Amniotic stem cell (primary cell): ENCODE data around the gene ERCC5.

Source experiments
- DNase-seq: peaks from one replicate; lab custom pipeline; 2025; lab: John Stamatoyannopoulos, UW

The ERCC5 gene

DNA sequence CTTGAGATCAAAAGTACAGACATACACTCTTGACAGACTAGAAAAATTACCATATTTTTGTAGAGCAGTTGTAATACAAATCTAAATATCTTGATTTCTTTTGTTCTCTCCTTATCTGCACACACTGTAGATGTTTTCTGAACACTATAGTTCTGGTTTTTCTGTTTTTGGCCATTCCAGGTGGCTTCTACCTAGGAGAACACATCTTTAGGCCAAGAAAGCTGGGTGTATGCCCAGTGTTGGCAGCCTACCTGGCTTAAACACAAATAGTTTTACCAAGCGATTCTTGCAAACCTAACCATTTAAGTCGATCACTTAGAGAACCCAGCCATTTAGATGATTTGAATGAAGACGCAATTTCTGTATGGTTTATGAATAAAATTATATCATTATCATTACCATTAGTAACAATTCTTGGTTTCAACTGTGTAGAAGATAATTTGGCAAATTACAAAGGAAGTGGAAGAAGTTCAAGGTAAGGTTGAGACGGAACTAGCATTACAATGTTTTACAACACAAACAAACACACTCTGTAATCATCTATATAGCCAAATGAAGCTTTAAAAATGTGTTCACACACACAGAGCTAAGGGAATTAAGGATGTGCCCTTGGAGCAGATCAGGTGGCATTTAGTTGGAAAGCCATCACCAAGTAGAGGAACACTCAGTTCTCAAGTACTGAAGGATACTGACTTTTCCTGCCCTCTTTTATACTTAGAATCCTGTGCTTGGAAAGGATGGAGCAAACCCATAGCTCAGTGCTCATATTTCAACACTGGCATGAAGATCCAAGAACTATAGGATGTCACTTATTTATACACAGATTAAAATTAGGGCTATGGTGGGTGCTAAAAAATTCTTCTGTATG is 36.2 kb downstream of the ERCC5 start:
- no peak for DNase-seq

DNA sequence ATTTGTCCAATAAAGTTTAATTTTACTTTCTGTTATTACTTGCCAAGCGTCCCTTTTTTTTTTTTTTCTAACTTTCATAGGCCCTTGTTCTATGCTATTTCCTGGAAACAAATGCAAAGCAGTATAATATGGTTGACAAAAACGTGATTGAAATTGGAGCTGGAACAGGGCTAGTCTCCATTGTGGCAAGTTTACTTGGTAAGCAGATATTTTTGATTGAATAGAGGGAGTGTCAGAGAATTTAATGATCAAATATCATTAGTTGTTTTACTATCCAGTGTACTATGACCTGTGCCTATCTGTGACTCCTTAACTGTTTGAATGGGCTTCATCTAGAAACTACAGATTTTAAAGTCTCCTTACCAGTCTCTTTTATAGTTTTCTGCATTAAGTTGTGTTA is 46.7 kb downstream of the ERCC5 start:
- DNase-seq: no peak

DNA sequence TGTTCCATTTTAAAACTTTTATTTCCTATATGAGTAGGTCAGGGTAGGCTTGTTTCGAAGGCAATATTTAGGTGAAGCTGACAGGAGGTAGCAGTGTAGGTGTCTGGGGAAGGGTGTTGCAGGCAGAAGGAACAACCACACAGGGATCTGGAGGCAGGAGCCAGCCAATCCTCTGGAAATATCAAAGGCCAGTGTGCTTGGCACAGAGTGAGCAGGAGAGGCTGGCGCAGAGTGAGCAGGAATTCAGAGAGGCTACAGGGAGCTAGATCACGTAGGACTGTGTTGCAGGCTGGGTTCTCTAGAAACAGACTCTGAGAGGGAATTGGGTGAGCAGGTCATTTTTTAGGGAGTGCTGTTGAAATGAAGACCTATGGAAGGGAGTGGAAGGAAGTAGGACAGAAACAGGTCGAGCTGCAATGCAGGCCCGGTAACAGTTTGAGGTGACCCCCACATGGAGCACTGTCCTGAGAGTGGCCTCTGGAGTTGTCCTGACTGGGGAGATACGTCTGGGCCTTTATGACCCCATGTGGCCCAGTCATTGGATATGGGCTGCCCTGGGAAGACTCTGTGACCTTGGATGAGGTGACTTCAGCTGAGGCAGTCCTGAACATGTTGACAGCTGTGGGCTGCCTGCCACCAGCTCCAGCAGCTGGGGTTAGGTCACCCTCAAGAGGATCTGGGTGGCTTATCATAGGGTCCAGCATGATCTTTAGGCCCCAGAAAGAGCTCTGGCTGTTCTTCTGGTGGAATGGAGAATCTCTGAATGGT is 51.7 kb downstream of the ERCC5 start:
- DNase-seq: no peak

DNA sequence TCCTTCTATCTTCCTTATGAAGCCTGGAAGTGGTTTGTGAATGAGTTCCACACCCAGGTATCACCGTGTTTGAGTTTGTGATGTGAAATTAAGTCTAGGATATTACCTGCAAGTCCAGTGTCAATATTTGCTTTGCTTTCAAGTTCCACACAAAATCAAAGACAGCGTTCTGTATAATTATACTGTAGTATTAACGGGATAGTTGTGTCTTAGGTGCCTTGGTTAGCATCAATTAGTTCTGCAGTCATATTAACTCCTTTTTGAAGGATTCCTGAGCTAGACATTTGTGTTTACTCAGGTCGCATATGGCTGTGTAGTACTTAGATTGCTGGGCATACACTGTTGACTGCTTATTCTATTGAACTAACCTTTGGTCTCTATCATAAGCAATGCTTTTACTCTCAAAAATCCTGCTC is 54.4 kb downstream of the ERCC5 start:
- DNase-seq: no peak

DNA sequence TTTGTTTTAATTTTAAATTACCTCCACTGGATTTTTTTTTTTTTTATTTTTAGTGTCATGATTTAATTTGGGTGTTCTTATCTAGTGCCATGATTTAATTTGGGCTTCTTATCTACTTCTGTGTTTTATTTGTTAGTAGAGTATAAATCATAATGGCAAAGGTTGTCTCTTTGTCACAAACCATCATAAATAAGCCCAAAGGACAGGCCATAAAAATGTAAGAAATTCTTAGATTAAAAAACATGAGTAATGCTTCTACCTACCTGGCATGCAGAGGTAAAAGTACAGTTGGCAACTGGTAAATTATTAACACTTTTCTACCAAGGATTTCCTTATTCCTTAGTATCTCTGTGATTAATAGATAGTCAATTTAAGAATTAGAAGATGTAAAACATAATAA is 55.2 kb downstream of the ERCC5 start:
- no peak for DNase-seq

DNA sequence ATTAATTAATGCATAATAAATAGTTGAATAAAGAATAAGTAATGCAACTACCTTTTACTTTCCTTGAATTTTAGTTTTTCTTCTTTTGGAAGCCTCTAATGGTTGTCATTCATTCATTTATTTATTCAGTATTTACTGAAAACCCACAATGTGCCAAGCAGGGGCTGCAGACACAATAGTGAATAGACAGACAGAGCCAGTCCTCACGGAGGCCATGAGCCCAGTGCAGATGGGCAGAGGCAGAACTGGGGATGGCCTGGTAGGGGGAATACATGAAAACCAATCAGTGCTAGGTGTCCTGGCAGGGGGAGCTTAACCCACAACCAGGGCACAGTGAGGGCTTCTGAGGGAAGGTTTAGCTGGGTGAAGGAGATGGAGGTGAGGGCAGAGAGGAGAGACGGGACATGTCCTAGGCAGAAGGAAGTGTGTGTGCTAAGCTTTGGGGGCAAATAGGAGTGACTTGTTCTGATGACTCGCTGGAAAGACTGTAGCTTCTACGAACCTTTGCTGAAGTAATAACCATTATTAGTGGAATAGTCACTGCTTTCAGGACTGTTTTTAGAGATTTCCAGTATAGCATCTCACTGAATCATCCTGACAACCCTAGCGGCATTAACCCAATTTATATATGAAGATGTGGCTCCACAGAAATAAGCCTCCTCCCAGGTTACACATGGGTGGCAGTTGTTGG is 55.9 kb downstream of the ERCC5 start:
- DNase-seq: no peak

DNA sequence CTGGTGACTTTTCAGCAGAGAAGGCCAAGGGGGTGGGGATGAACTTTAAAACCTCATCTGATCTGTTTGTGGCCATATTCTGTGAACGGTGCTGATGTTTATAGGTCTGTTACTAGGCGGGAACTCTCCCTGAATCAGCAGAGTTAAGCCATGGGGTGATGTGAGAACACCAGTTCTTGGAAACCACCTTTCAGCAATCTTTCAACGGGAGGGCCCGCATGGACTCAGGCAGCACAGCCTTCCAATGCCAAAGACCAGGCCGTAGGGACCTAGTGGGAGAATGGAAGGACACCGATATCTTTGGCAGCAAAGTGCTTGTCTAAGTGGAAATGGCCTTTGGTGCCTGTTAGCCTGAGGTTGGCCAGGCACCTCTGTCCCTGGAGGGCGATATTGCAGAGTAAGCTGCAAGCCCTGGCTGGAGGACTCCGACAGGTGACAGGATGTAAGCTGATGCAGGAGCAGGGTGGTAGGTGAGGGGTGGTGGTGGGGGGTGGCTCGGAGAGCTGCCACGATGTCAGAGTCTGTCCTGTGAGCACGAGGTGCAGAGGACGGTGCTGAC is 57.0 kb downstream of the ERCC5 start:
- DNase-seq: no peak

DNA sequence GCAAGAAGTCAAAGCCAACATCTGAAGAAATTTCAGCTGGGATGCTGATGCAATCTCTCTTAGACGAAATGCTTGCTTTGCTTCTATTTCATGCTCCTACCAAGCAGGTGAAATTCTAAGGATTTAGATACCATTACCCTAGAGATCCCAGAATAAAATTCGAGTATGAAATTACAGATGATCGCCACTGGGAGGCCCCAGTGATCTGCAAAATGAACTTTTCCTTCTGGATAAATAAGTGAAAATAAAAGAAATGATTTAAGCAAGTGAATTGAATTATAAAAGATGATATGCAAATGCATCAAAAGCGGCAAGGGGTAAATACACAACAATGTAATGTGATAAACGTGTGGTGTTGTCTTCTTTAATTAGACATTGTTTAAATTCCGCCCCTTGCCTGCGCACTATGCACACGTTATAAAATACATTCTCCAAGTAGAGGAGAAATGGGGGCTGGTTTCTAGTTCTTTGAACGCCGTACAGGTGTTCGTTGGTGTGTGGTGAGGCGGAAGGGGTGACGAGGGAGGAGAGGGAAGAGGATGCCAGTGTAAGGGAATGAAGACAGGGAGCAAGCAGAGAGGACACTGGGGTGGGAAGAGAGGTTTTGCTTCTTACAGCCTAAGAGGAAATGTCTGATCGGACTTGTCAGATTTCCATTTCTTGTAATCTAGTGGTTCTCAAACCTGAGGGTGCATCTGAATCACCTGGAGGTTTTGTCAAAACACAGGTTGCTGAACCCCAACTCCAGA is 58.0 kb downstream of the ERCC5 start:
- no peak for DNase-seq

DNA sequence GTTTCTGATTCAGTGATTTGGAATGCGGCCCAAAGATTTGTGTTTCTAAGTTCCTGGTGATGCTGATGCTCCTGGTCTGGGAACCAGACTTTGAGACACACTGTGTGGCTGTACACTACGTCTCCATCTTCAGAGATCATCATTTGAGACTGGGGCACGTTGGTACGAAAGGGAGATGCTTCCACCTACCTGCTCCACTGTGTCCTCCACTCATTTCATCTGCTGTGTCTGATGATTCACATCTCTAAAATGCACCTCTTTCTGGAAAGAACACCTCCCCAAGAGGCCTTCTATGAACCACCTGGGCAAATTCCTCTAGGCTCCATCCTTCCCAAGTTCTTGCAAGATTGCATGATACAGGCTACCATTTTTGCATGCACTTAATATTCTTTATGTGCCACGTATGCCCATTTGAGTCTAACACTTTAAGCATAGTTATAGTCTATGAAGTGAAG is 58.6 kb downstream of the ERCC5 start:
- DNase-seq: no peak

DNA sequence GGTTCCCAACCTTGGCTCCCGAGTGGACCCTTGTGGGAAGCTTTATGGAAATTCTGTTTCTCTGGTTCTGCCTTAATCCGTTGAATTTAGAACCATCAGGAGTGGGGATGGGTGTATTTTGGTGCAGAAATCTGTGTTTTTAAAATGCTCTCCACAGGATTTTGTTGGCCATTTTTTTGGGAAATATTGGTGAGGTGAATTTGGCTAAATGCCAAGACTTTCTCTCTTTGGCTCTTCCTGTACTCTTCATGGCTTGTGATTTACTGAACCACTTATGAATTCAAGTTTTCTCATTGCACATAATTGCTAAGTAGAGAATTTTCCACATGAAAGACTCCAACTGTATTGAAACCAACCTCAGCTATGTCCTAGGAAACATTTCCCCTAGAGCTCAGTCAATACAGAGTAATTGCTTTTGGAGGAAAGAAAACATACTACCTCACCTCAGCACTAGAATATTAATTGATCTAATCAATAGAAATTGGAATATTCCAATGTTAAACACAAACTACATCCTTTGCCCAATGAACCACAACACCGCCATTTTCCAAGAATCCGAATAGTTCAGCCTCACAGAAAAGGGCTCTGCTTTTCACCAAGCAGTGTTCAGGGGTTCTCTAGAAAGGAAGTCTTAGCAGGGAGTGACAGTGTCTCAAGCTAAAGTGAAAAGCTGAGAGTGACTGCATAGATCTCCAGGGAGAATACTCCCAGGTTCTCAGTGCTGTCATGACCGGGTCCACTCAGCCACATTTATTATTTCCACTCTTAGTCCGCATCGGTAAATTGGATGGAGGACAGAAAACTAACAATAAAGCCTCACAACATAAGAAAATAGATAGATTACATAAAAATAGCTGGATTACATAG is 60.3 kb downstream of the ERCC5 start:
- no peak for DNase-seq

DNA sequence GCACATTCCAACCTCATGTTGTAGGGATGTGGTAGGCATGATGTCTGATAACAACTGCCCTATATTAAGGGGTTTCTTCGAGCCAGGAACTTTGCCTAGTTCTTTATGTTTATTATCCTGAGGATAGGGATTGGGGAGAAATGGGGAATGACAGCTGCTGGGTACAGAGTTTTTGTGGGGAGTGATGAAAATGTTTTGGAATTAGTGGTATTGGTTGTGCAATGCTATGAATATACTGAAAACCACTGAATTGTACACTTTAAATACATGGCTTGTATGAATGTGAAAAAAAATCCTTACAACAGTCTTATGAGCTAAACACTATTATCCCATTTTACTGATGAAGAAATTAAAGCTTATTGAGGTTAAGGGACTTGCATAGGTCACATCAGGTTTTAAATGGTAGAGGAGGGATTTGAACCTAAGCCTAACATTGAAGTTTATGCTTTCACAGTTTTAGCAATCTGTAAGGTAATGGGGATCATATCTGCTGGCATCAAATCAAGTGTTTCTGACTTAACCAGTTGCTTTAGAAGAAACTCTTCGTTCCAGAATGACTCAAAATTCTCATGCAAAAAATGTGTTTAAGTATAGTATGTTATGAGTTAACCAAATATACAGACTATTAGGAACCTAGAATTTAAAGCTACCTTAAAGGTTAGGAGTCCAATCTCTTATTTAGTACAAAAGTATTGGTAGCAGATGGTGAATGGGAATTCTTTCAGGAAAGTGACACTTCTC is 61.4 kb downstream of the ERCC5 start:
- no peak for DNase-seq

DNA sequence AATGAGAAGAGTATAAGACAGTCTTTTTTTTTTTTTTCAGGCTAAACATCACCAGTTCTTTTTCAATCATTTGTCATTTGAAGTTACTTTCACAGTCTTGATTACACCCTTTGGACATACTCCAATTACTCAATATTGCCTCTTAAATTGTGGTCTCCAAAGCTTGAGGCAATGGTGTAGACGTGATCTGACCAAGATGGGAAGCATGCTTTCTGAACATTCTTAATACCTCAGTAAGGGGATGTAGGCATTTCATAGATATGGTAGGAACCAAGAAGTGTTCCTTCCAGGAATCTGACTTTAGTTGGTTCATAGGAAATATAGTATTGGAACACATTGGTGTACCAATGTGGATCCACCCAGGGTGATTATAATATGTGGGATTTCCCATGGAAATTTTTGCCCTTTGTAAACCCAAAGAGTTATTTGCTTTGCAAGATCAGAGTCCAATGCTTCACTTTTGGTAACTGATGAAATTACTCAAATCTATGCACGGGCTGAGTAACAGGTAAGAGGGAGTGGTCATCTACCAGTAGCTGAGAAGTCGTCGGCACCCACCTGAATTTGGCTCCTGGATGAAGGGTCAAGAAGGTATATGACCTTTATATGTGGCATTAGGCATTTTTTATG is 62.2 kb downstream of the ERCC5 start:
- DNase-seq: no peak

DNA sequence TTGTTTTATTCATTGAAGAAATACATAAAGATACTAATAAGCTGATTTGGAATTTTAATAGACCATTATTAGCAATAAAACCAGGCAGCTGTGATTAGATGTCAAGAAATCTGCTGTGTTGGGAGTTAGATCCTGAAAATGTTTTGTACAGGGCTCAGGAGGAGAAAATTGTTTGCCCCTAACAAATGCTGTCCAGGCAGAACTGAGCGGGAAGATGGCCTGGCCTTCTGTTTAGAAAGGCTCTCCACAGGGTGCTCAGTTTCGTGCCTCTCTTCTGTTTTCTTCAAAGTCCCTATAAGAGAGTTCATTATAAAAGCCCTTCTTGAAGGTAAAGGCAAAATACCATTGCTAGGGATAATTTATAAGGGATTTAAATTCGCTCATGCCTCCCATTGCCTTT is 64.1 kb downstream of the ERCC5 start:
- DNase-seq: no peak

DNA sequence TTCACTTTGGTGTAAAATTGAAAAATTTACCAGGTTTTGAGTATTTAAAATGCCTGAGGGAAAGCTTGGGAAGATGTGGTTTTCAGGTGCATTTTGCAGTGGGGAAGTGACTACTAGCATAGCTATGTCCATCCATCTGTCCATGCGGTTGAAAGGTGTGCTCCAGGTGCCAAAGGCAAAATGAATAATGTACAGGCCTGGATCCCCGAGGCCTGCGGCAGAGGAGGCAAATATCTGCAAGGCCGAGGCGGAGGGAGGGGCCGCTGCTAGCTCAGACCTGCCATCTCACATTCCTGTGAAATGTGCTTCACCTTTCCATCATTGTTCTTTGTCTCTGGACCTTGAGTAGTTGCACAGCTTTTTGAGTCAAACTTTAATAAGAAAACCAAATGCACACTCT is 65.5 kb downstream of the ERCC5 start:
- no peak for DNase-seq

DNA sequence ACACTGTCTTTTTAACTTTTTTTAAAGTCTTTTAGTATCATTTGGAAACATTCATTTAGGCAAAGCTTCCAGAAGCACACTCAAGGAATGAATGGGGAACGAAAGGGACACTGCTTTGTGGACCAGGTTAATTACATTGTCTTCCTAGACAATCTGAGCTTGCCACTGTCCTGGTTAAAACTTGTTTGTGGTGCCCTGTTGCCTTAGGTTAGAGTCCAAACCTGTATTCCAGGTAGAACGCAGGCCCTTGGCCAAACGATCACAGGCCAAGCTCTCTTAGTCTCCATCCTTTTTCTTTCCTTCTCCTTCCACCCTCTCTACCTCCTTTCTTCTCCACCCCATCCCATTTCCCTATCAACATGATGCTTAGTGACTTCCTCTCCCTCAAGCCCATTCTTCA is 66.8 kb downstream of the ERCC5 start:
- DNase-seq: no peak

DNA sequence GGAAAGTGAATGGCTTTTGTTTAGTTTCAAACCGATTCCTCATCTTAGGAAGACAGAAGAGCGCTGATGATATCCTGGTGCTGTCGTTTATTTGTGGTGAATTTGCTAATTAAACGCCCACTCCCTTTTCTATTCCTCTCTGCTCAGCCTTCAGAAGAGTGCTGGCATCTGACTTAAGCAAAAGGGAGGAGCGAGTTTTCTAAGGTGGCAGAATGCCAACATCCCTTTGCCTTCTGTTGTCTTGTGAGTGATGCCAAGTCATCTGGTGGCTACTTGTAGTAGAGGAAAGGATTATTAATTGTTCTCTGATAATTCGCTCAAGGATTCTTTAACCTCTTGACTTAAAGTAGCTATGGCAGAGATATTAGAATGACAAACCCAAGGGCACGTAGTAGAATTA is 68.1 kb downstream of the ERCC5 start:
- DNase-seq: no peak

DNA sequence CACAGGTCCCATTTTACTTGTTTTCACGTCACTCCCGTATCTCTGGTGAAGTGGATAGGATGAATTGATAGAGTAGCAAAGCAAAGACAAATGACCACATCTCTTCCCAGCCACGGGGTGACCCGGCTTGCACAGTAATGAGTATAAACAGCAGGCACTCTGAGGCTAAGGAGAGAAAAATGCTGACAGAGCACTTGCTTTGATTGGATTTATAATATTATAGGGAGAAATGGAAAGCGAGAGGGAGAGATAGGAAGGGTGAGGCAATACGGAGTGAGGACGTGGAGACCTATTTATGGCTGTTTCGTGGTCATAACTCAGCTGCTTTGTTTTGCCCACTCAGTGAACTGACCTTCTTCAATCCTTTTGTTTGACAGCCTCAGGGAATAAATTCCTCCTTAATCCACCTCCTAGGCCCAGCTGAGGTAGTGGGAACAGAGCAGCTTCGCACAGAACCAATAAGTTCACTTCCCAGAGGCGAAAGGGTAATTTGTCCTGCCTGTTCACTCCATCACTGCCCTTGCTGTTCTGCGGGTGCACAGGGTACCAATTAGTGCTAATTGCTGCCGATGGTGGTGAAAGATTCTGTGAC is 68.6 kb downstream of the ERCC5 start:
- no peak for DNase-seq

DNA sequence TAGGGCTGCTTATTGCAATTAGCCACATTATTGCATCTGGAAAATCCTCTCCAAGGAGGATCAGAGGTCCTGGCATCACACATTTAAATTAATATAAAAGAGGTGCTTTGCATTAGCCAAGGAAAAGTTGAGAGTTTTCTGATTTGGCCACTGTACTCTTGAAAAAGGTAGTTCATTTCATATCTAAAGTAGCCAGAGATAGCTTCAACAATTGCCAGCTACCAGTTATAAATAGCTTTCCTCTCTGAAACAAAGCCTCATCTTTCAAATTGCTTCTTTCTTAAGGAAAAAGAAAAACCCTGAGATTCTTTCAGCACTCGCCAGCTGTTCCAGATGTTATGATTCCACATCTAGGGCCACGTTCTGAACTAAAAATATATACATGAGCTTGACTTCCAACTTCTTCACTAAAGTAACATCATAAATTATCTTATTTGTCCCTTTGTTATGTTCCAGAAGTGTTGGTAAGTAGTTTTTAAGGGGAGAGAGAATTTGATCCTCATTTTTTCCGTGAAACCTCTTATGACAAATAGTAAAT is 69.6 kb downstream of the ERCC5 start:
- no peak for DNase-seq

DNA sequence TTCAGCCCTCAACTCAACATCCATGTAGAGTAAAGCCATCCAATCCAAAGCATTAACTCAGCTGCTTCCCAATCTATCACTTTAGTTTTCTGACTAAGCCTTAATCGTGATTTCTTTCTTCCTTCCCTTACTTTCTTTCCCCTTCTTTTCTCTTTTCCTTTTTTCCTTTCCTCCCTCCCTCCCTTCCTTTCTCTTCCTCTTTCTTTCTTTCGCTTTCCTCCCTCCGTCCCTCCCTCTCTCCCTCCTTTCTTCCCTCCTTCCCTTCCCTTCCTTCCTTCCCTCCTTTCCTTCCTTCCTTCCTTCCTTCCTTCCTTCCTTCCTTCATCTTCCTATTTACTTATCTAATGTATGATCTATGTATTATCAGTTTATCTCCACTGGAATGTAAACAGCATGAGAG is 71.2 kb downstream of the ERCC5 start:
- DNase-seq: no peak
